Fibroblast of the aortic adventitia (primary cell): ENCODE results near the gene PCED1B. TPM values are rescaled to one million over a fixed set of nuclear protein-coding genes. Genes with fewer than 3 reads are reported as not detected.

ENCODE experiments used
- DNase-seq: peaks from one replicate; pipeline ENCODE4 v3.0.0-alpha.2; 2010; ENCODE audit warnings: low read depth
- H3K4me3 ChIP-seq: 2 replicates; pipeline ENCODE4 v1.5.1; 2011; ENCODE audit warnings: low read depth, mild to moderate bottlenecking, control low read depth, low read length, moderate library complexity
- CTCF ChIP-seq: IDR thresholded peaks from 2 replicates; pipeline ENCODE4 v1.5.1; 2011; ENCODE audit warnings: mild to moderate bottlenecking, low read length, control low read depth, inconsistent platforms; ENCODE audit not compliant: insufficient read depth
- total RNA-seq: library from RNA; depleted of rRNA; stranded (reverse); fragments of >200 nt; gene quantifications from 2 replicates; pipeline ENCODE4 v1.2.3, GENCODE V29; 2012; ENCODE audit warnings: low replicate concordance

Gene PCED1B
- total RNA-seq, 1 donor = 0.27 TPM

GRCh38 chr12:47099610-47100009, 20.2 kb downstream of the PCED1B start:
- TF ChIP-seq CTCF = no peak
- DNase-seq = no peak
- no peak overlapping the region for H3K4me3 ChIP-seq

- TF ChIP-seq CTCF = no peak
- DNase-seq = peak; percentile 19
- no peak overlapping the region for H3K4me3 ChIP-seq
Observed at GRCh38 chr12:47100160-47100559, 20.7 kb downstream of the PCED1B start.

- no peak for TF ChIP-seq CTCF
- no peak for DNase-seq
- no peak overlapping the region for H3K4me3 ChIP-seq
Observed at GRCh38 chr12:47102406-47102805, 23.0 kb downstream of the PCED1B start.

- H3K4me3 ChIP-seq = no peak overlapping the region
- peak; percentile 78 for DNase-seq
- TF ChIP-seq CTCF = no peak
Observed at GRCh38 chr12:47102845-47103651, 23.6 kb downstream of the PCED1B start.

- TF ChIP-seq CTCF = no peak
- no peak overlapping the region for H3K4me3 ChIP-seq
Observed at GRCh38 chr12:47105914-47106674, 26.7 kb downstream of the PCED1B start.

GRCh38 chr12:47107446-47107845, 28.0 kb downstream of the PCED1B start:
- DNase-seq = no peak
- TF ChIP-seq CTCF = no peak
- no peak overlapping the region for H3K4me3 ChIP-seq

More at GRCh38 chr12:47105914-47106674, 26.7 kb downstream of the PCED1B start:
- DNase-seq = no peak
